Smooth muscle cell (in vitro differentiated cells): Measurements from ENCODE around the gene CTSO. TPM values are rescaled to one million over a fixed set of nuclear protein-coding genes. Genes with fewer than 3 reads are reported as not detected.

Experiments
- DNase-seq: peaks from one replicate; lab custom pipeline; 2025; ENCODE audit not compliant: unreplicated experiment; lab: John Stamatoyannopoulos, UW
- H2AFZ ChIP-seq: fragments of 200-600 bp; sonication (generic); 2 replicates; pipeline ENCODE4 v1.6.0; 2016; ENCODE audit warnings: antibody characterized with exemption, low read depth, mild to moderate bottlenecking
- H3F3A ChIP-seq: fragments of 200-600 bp; sonication (generic); 2 replicates; pipeline ENCODE4 v1.6.0; 2017; ENCODE audit warnings: antibody characterized with exemption, low read depth
- H3K27ac ChIP-seq: fragments of 200-600 bp; sonication (generic); 2 replicates; pipeline ENCODE4 v1.5.1; 2016; ENCODE audit warnings: low read depth, mild to moderate bottlenecking
- H3K27me3 ChIP-seq: fragments of 200-600 bp; sonication (generic); 2 replicates; pipeline ENCODE4 v1.6.1; 2016; ENCODE audit warnings: low read depth, mild to moderate bottlenecking
- H3K36me3 ChIP-seq: fragments of 200-600 bp; sonication (generic); 2 replicates; pipeline ENCODE4 v1.5.1; 2016; ENCODE audit warnings: low read depth
- H3K4me1 ChIP-seq: fragments of 200-600 bp; sonication (generic); 2 replicates; pipeline ENCODE4 v1.5.1; 2016; ENCODE audit warnings: low read depth
- H3K4me2 ChIP-seq: fragments of 200-600 bp; sonication (generic); 2 replicates; pipeline ENCODE4 v1.6.0; 2016; ENCODE audit warnings: mild to moderate bottlenecking
- H3K4me3 ChIP-seq: fragments of 200-600 bp; sonication (generic); 2 replicates; pipeline ENCODE4 v1.5.1; 2016; ENCODE audit warnings: mild to moderate bottlenecking
- H3K79me2 ChIP-seq: fragments of 200-600 bp; sonication (generic); 2 replicates; pipeline ENCODE4 v1.6.0; 2016; ENCODE audit warnings: low read depth, mild to moderate bottlenecking
- H3K9ac ChIP-seq: fragments of 200-600 bp; sonication (generic); 2 replicates; pipeline ENCODE4 v1.6.0; 2016; ENCODE audit warnings: low read depth
- H3K9me3 ChIP-seq: fragments of 200-600 bp; sonication (generic); replicated peaks from 2 replicates; pipeline ENCODE4 v1.5.1; 2016; ENCODE audit warnings: low read depth
- H4K20me1 ChIP-seq: fragments of 200-600 bp; sonication (generic); 2 replicates; pipeline ENCODE4 v1.6.0; 2016; ENCODE audit warnings: low read depth
- CTCF ChIP-seq: fragments of 200-600 bp; sonication (generic); IDR thresholded peaks from 2 replicates; pipeline ENCODE4 v1.5.1; 2017; ENCODE audit warnings: borderline replicate concordance, mild to moderate bottlenecking, antibody characterized with exemption; ENCODE audit not compliant: insufficient read depth, poor library complexity, severe bottlenecking
- WGBS: methylation state at CpG from one replicate; pipeline ENCODE4 v1.1.7; 2016; ENCODE audit warnings: low lambda C conversion rate; 5-methylcytosine and 5-hydroxymethylcytosine counted together
- polyA plus RNA-seq: library from polyadenylated mRNA; unstranded; fragments of >200 nt; fragmentation: Nextera tagmentation; extraction: Ambion mirVana; gene quantifications from 2 replicates; pipeline ENCODE4 v1.2.1, GENCODE V29; 2016
- total RNA-seq: library from RNA; depleted of rRNA; stranded (reverse); fragments of >200 nt; gene quantifications from 2 replicates; pipeline ENCODE4 v1.2.3, GENCODE V29; 2014

CTSO gene
- total and polyA plus RNA-seq, 2 experiments from 2014 or later: 15.4 to 19.2 TPM

DNA sequence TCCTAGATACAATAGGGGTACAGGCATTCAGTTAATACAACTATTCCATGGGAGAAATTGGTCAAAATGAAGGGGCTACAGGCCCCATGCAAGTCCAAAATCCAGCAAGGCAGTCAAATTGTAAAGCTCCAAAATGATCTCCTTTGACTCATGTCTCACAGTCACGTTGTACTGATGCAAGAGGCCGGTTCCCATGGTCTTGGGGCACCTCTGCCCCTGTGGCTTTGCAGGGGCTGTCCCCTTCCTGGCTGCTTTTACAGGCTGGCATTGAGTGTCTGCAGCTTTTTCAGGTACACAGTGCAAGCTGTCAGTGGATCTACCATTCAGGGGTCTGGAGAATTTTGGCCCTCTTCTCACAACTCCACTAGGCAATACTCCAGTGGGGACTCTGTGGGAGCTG is 75.1 kb downstream of the CTSO start:
- DNase-seq: no peak
- no peak for TF ChIP-seq CTCF
- Histone ChIP-seq H3K79me2 (no peaks in the 10 kb centered on the region), H3K4me3 (no peak overlapping the region), H3K9ac (no peak overlapping the region), H3K4me1 (no peaks in the 10 kb centered on the region), H3K9me3 (peaks cover 8% of the 10 kb centered on the region), H3F3A (no peaks in the 10 kb centered on the region), H4K20me1 (no peaks in the 10 kb centered on the region), H3K4me2 (no peak overlapping the region), H3K27me3 (no peaks in the 10 kb centered on the region), H3K27ac (no peak overlapping the region), H3K36me3 (no peaks in the 10 kb centered on the region), H2AFZ (no peak overlapping the region)
- 62% methylated on average over 2 of the region's 2 CpGs for WGBS

- no peak overlapping the region for H3K4me2 ChIP-seq
- H3F3A ChIP-seq: no peaks in the 10 kb centered on the region
- no peaks in the 10 kb centered on the region for H3K4me1 ChIP-seq
- H3K27ac ChIP-seq: no peak overlapping the region
- no peak overlapping the region for H3K9ac ChIP-seq
- no peak overlapping the region for H2AFZ ChIP-seq
- no peaks in the 10 kb centered on the region for H3K27me3 ChIP-seq
- TF ChIP-seq CTCF: no peak
- no peak for DNase-seq
- 98% methylated on average over 4 of the region's 4 CpGs for WGBS
- peaks cover 8% of the 10 kb centered on the region for H3K9me3 ChIP-seq
- H3K4me3 ChIP-seq: no peak overlapping the region
- no peaks in the 10 kb centered on the region for H3K36me3 ChIP-seq
- no peaks in the 10 kb centered on the region for H3K79me2 ChIP-seq
- no peaks in the 10 kb centered on the region for H4K20me1 ChIP-seq
Measured at GRCh38 chr4:155877971-155878370, 75.7 kb downstream of the CTSO start.

DNA sequence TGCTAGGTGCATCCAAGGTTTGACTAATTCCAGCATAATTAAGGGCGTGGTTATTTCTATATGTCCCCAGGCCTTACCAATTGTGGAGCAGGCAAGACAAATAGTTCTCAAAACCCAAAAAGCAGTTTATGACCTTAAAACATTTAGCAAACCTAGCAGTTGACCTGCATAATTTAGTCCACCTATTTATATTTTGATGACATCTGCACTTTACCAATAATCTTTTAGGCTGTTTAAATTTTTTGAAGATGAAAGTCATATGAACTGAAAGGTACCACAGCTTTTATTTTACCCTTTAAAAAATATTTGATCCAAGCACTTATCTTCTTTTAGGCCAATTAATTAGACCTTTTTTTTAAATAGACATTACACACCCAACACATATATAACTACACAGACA is 77.8 kb downstream of the CTSO start:
- no peak overlapping the region for H3K4me2 ChIP-seq
- no peaks in the 10 kb centered on the region for H4K20me1 ChIP-seq
- DNase-seq: no peak
- no peak overlapping the region for H3K9ac ChIP-seq
- no peak overlapping the region for H3K4me3 ChIP-seq
- no peaks in the 10 kb centered on the region for H3K36me3 ChIP-seq
- H3K4me1 ChIP-seq: no peaks in the 10 kb centered on the region
- H3K27ac ChIP-seq: no peak overlapping the region
- H3K79me2 ChIP-seq: no peaks in the 10 kb centered on the region
- no peaks in the 10 kb centered on the region for H3K27me3 ChIP-seq
- H2AFZ ChIP-seq: no peak overlapping the region
- no peak for TF ChIP-seq CTCF
- peaks cover 8% of the 10 kb centered on the region for H3K9me3 ChIP-seq
- no peaks in the 10 kb centered on the region for H3F3A ChIP-seq
- 90% methylated on average over 1 of the region's 1 CpG for WGBS

Other genes starting within 250 kb of the CTSO start
- gene GUCY1B1, start 194.8 kb downstream of the CTSO start, total RNA-seq: 32.2 and 35.4 TPM in 2 replicates
- gene GUCY1B1, start 194.8 kb downstream of the CTSO start, polyA plus RNA-seq: 16.3 and 26.7 TPM in 2 replicates
- gene ASIC5, start 87.6 kb downstream of the CTSO start, total RNA-seq: not detected in 2 replicates
- not detected in 2 replicates for gene ASIC5, start 87.6 kb downstream of the CTSO start, polyA plus RNA-seq
- 180 and 181 TPM in 2 replicates for gene TDO2, start 50.2 kb downstream of the CTSO start, total RNA-seq
- gene TDO2, start 50.2 kb downstream of the CTSO start, polyA plus RNA-seq: 114 and 151 TPM in 2 replicates